ENCODE results near the gene DPP6. TPM values are rescaled to one million over a fixed set of nuclear protein-coding genes. Genes with fewer than 3 reads are reported as not detected.

Gene DPP6
- total RNA-seq, 2 donors from 2014 or later, result 0.05 to 38.7 TPM

GRCh38 chr7:154167051-154167450 is 114.9 kb downstream of the DPP6 start:
- no peaks in the 10 kb centered on the region for H3K9me3 ChIP-seq
- TF ChIP-seq, protein P1, sequence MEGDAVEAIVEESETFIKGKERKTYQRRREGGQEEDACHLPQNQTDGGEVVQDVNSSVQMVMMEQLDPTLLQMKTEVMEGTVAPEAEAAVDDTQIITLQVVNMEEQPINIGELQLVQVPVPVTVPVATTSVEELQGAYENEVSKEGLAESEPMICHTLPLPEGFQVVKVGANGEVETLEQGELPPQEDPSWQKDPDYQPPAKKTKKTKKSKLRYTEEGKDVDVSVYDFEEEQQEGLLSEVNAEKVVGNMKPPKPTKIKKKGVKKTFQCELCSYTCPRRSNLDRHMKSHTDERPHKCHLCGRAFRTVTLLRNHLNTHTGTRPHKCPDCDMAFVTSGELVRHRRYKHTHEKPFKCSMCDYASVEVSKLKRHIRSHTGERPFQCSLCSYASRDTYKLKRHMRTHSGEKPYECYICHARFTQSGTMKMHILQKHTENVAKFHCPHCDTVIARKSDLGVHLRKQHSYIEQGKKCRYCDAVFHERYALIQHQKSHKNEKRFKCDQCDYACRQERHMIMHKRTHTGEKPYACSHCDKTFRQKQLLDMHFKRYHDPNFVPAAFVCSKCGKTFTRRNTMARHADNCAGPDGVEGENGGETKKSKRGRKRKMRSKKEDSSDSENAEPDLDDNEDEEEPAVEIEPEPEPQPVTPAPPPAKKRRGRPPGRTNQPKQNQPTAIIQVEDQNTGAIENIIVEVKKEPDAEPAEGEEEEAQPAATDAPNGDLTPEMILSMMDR (IDR thresholded peaks at IDR 0.05), result no peak
- TF ChIP-seq POLR2AphosphoS5 (IDR thresholded peaks at IDR 0.05) (no peak), POLR2A (IDR thresholded peaks at IDR 0.05) (no peak)
- WGBS, result 28% methylated on average over 4 of the region's 4 CpGs
- no peak for DNase-seq (ENCODE audit: low spot score)
- H3K27me3 ChIP-seq (replicated peaks; ENCODE audit: insufficient read depth), result no peaks in the 10 kb centered on the region
- no peak overlapping the region for H3K27ac ChIP-seq
- H3K36me3 ChIP-seq, result no peaks in the 10 kb centered on the region
- no peak overlapping the region for H3K4me3 ChIP-seq
- intact Hi-C loops (cut with DNase I), result no loop called here
- H3K4me1 ChIP-seq (replicated peaks), result no peaks in the 10 kb centered on the region

GRCh38 chr7:154167807-154168206 is 115.6 kb downstream of the DPP6 start:
- H3K27me3 ChIP-seq (replicated peaks; ENCODE audit: insufficient read depth), result no peaks in the 10 kb centered on the region
- intact Hi-C loops (cut with DNase I), result no loop called here
- H3K27ac ChIP-seq, result no peak overlapping the region
- 53% methylated on average over 4 of the region's 4 CpGs for WGBS
- no peak overlapping the region for H3K4me3 ChIP-seq
- H3K4me1 ChIP-seq (replicated peaks), result no peaks in the 10 kb centered on the region
- no peak for DNase-seq (ENCODE audit: low spot score)
- TF ChIP-seq, protein P1 (IDR thresholded peaks at IDR 0.05), result no peak
- TF ChIP-seq POLR2AphosphoS5 (IDR thresholded peaks at IDR 0.05), result no peak
- no peak for TF ChIP-seq POLR2A (IDR thresholded peaks at IDR 0.05)
- no peaks in the 10 kb centered on the region for H3K9me3 ChIP-seq
- no peaks in the 10 kb centered on the region for H3K36me3 ChIP-seq

DNA sequence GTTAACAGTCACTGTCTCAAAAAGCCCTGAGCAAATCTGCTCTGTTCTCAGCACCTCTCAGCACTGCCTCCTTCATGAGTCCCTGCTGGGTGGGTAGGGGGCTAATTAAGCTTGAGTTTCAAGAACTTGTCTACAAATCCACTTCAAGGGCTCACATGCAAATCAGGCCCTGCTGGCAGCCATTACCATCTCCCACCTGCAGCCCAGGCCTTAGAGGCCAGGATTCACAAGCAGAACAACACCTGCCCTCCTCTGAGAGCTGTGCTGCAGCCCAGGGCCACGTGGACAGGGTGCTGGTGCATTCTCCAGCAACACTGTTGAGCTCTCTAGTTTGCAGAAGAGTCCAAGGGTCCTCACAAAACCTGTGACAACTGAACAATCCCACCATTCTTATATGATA is 119.2 kb downstream of the DPP6 start:
- Histone ChIP-seq H3K4me3 (no peak overlapping the region), H3K27me3 (replicated peaks; ENCODE audit: insufficient read depth) (no peaks in the 10 kb centered on the region), H3K4me1 (replicated peaks) (no peaks in the 10 kb centered on the region), H3K36me3 (no peaks in the 10 kb centered on the region), H3K9me3 (no peaks in the 10 kb centered on the region), H3K27ac (no peak overlapping the region)
- 14% methylated on average over 1 of the region's 1 CpG for WGBS
- no peak for DNase-seq (ENCODE audit: low spot score)
- intact Hi-C loops (cut with DNase I), result no loop called here
- no peak for TF ChIP-seq POLR2A (IDR thresholded peaks at IDR 0.05)
- TF ChIP-seq, protein P1 (IDR thresholded peaks at IDR 0.05), result no peak
- TF ChIP-seq POLR2AphosphoS5 (IDR thresholded peaks at IDR 0.05), result no peak

DNA sequence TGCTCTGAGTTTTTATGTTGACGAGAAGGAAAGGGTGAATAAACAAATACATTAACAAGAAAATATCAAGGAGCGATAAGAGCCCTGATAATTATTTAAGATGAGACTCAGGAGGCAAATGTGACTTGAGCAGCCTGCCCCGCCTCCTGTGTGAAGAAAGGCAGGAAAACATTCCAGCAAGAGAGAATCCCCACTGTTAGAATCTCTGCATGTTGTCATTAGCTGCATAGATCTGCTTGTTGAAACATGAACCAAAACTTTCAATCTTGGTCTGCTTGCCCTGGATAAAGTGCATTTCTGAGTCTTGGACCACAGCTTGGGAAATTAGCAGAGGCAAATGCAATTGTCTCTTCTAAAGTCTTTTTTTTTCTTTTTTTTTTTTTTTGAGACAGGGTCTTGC is 120.0 kb downstream of the DPP6 start:
- Histone ChIP-seq H3K4me1 (replicated peaks) (no peaks in the 10 kb centered on the region), H3K9me3 (no peaks in the 10 kb centered on the region), H3K36me3 (no peaks in the 10 kb centered on the region), H3K4me3 (no peak overlapping the region), H3K27ac (no peak overlapping the region), H3K27me3 (replicated peaks; ENCODE audit: insufficient read depth) (no peaks in the 10 kb centered on the region)
- WGBS, result 31% methylated on average over 3 of the region's 3 CpGs
- no peak for DNase-seq (ENCODE audit: low spot score)
- TF ChIP-seq, protein P1 (IDR thresholded peaks at IDR 0.05), result no peak
- TF ChIP-seq POLR2A (IDR thresholded peaks at IDR 0.05) (no peak), POLR2AphosphoS5 (IDR thresholded peaks at IDR 0.05) (no peak)
- intact Hi-C loops (cut with DNase I), result no loop called here

DNA sequence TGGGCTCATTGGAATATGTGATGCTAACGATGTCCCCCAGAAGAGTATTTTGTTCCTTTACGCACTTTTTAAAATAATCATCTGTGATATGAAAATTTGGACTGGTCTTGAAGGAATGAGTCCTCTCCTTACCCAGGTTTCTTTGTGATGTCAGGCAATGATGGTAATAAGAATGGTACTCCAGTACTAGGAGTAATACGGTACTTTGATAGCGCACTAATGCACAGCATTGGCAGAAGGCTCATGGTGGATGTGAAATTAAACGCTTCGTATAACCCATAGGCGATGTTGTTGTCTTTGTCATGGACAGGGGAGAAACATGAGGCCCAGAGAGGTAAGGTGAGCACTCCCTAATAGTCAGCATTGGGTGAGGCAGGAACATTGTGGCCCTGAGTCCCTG is 125.4 kb downstream of the DPP6 start:
- TF ChIP-seq, protein P1 (IDR thresholded peaks at IDR 0.05), result no peak
- no peak for TF ChIP-seq POLR2A (IDR thresholded peaks at IDR 0.05)
- no peak for TF ChIP-seq POLR2AphosphoS5 (IDR thresholded peaks at IDR 0.05)

More for the DNA sequence above, 125.4 kb downstream of the DPP6 start:
- Histone ChIP-seq H3K9me3 (no peaks in the 10 kb centered on the region), H3K36me3 (no peaks in the 10 kb centered on the region), H3K4me3 (no peak overlapping the region), H3K27me3 (replicated peaks; ENCODE audit: insufficient read depth) (no peaks in the 10 kb centered on the region), H3K27ac (no peak overlapping the region), H3K4me1 (replicated peaks) (no peaks in the 10 kb centered on the region)
- DNase-seq (ENCODE audit: low spot score), result no peak
- intact Hi-C loops (cut with DNase I), result no loop called here
- 89% methylated on average over 7 of the region's 7 CpGs for WGBS
